ENCODE measurements around the gene CYP46A1.

The CYP46A1 gene

GRCh38 chr14:99685596-99685995, 1.5 kb downstream of the CYP46A1 start:
- Mint-ChIP-seq H3K27ac (no peak overlapping the region), H3K9me3 (no peaks in the 10 kb centered on the region)

DNA sequence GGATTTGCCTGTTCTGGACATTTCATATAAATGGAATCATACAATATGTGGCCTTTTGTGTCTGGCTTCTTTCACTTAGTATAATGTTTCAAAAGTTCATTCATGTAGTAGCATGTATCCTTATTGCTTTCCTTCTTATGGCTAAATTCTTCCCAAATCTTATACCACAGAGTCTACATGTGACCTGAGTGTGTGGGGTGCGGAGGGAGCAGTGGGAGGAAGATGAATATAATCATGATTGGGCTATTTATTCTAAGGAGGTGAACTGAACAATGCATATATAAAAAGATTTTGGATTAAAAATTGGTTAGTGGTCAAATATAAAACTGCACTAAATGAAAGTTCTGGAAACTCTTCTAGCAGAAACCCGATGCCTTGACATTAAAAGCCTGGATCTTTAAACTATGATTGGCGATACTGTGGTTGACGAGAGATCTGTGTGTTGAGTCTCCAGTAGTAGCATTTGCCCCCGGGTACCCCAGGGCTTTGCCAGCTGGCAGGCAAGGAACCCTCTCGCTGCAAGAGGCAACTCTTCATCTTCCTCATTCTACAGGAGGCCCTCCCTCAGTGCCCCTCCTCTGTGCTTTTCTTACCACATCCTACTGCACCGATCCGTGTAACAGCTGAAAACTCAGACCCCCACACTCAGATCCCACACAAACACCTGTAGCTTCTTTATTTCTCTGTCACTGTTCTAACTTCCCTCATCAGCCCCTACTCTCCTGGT, 2.6 kb downstream of the CYP46A1 start:
- no peak overlapping the region for H3K4me3 Mint-ChIP-seq
- H3K4me1 Mint-ChIP-seq (ENCODE audit: low read depth) = peaks cover 16% of the 10 kb centered on the region
- DNase-seq = no peak
- no peak overlapping the region for H3K27ac Mint-ChIP-seq
- H3K9me3 Mint-ChIP-seq = no peaks in the 10 kb centered on the region
- H3K27me3 Mint-ChIP-seq = peaks cover 52% of the 10 kb centered on the region
- H3K36me3 Mint-ChIP-seq (ENCODE audit: low read depth) = peaks cover 3% of the 10 kb centered on the region

More at GRCh38 chr14:99685596-99685995, 1.5 kb downstream of the CYP46A1 start:
- DNase-seq = no peak
- Mint-ChIP-seq H3K4me1 (ENCODE audit: low read depth) (peaks cover 16% of the 10 kb centered on the region), H3K27me3 (peaks cover 44% of the 10 kb centered on the region), H3K36me3 (ENCODE audit: low read depth) (peaks cover 3% of the 10 kb centered on the region), H3K4me3 (no peak overlapping the region)

DNA sequence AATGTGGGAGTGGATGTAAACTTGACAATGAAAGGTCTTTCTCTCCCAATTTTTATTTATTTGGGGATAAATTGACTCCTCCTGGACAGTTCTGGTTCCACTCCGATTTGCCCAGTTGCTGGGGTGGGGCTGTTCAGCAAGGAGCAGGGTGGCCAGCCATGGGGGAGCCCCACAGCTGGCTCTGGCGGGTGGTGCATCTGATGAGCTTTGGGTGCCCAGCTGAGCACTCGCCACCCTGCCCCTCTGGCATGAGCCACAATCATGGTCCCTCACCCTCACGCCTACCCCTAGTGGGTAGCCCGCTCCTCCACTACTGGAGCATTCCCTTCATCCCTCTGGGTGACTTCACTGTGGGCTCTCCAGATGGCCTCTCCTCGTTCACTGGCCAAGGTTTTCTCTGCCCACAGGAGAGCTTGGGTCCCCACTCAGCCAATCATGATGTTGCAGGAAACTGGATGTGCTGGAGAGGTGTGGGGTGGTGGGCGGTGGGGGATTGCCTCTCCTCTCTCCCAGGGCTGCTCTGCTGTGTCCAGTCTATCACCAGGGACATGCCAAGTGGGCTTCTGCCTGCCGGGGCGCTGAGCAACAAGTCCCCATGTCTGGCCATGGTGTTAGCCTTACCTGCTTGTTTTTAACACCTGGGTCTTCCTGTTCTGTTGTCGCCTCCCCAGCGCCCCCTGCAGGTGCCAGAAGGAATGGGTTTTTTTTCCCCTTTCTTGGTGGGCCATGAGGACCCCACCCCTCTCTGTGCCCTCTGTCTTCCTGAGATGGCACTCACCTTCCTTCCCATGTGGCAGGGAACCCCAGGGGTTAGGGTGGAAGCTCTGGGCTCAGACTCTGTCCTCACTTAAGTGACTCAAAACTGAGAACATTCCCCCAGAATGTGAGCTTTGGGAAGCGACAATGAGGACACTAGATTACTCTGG, 3.4 kb downstream of the CYP46A1 start:
- no peak overlapping the region for H3K4me3 Mint-ChIP-seq
- no peak overlapping the region for H3K27ac Mint-ChIP-seq
- peaks cover 15% of the 10 kb centered on the region for H3K4me1 Mint-ChIP-seq (ENCODE audit: low read depth)
- peaks cover 55% of the 10 kb centered on the region for H3K27me3 Mint-ChIP-seq
- peaks cover 3% of the 10 kb centered on the region for H3K36me3 Mint-ChIP-seq (ENCODE audit: low read depth)
- DNase-seq = peak; percentile 50
- no peaks in the 10 kb centered on the region for H3K9me3 Mint-ChIP-seq

DNA sequence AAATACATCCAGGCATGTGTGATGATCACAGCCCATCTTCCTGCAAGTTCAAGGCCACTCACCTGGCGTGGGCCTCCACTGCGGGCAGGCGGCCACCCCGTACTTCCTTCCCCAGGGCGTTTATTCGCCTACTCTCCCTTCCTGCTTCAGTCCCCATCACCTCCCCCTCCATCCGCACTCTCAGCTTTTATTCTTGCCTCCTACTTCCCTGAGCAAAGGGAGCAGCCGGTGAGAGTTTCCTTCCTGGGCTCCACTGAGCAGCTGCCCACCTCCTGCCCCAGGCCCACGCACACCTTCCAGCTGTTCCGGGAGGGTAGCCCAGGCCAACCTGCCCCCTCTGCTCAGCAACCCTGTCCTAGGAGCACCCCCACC, 4.1 kb downstream of the CYP46A1 start:
- H3K9me3 Mint-ChIP-seq = no peaks in the 10 kb centered on the region
- no peak overlapping the region for H3K27ac Mint-ChIP-seq
- peaks cover 13% of the 10 kb centered on the region for H3K4me1 Mint-ChIP-seq (ENCODE audit: low read depth)
- no peak overlapping the region for H3K4me3 Mint-ChIP-seq
- no peak for DNase-seq
- peaks cover 53% of the 10 kb centered on the region for H3K27me3 Mint-ChIP-seq
- peaks cover 3% of the 10 kb centered on the region for H3K36me3 Mint-ChIP-seq (ENCODE audit: low read depth)

GRCh38 chr14:99688629-99689028, 4.5 kb downstream of the CYP46A1 start:
- no peak for DNase-seq
- Mint-ChIP-seq H3K4me3 (no peak overlapping the region), H3K4me1 (ENCODE audit: low read depth) (peaks cover 13% of the 10 kb centered on the region), H3K27ac (no peak overlapping the region), H3K36me3 (ENCODE audit: low read depth) (peaks cover 2% of the 10 kb centered on the region), H3K9me3 (no peaks in the 10 kb centered on the region), H3K27me3 (peaks cover 53% of the 10 kb centered on the region)

- Mint-ChIP-seq H3K4me3 (no peak overlapping the region), H3K27me3 (peaks cover 53% of the 10 kb centered on the region), H3K9me3 (no peaks in the 10 kb centered on the region), H3K36me3 (ENCODE audit: low read depth) (no peaks in the 10 kb centered on the region), H3K4me1 (ENCODE audit: low read depth) (peaks cover 13% of the 10 kb centered on the region), H3K27ac (no peak overlapping the region)
- no peak for DNase-seq
Observed at GRCh38 chr14:99689266-99690236, 5.5 kb downstream of the CYP46A1 start.

GRCh38 chr14:99690636-99691035, 6.5 kb downstream of the CYP46A1 start:
- DNase-seq = no peak
- H3K27me3 Mint-ChIP-seq = peaks cover 49% of the 10 kb centered on the region
- H3K36me3 Mint-ChIP-seq (ENCODE audit: low read depth) = no peaks in the 10 kb centered on the region
- H3K9me3 Mint-ChIP-seq = no peaks in the 10 kb centered on the region
- no peak overlapping the region for H3K4me3 Mint-ChIP-seq
- H3K27ac Mint-ChIP-seq = no peak overlapping the region
- peaks cover 11% of the 10 kb centered on the region for H3K4me1 Mint-ChIP-seq (ENCODE audit: low read depth)

GRCh38 chr14:99691111-99691885, 7.2 kb downstream of the CYP46A1 start:
- Mint-ChIP-seq H3K4me1 (ENCODE audit: low read depth) (peaks cover 11% of the 10 kb centered on the region), H3K27me3 (peaks cover 44% of the 10 kb centered on the region), H3K36me3 (ENCODE audit: low read depth) (no peaks in the 10 kb centered on the region), H3K27ac (no peak overlapping the region), H3K4me3 (no peak overlapping the region), H3K9me3 (no peaks in the 10 kb centered on the region)
- DNase-seq = no peak

GRCh38 chr14:99693918-99694317, 9.8 kb downstream of the CYP46A1 start:
- DNase-seq = no peak
- Mint-ChIP-seq H3K4me1 (ENCODE audit: low read depth) (peaks cover under 1% of the 10 kb centered on the region), H3K4me3 (no peak overlapping the region), H3K27me3 (peaks cover 32% of the 10 kb centered on the region), H3K9me3 (no peaks in the 10 kb centered on the region), H3K36me3 (ENCODE audit: low read depth) (no peaks in the 10 kb centered on the region), H3K27ac (no peak overlapping the region)

GRCh38 chr14:99696929-99697328, 12.8 kb downstream of the CYP46A1 start:
- Mint-ChIP-seq H3K9me3 (peaks cover under 1% of the 10 kb centered on the region), H3K27ac (no peak overlapping the region), H3K4me1 (ENCODE audit: low read depth) (no peaks in the 10 kb centered on the region), H3K36me3 (ENCODE audit: low read depth) (no peaks in the 10 kb centered on the region), H3K4me3 (no peak overlapping the region), H3K27me3 (peaks cover 5% of the 10 kb centered on the region)
- DNase-seq = no peak

DNA sequence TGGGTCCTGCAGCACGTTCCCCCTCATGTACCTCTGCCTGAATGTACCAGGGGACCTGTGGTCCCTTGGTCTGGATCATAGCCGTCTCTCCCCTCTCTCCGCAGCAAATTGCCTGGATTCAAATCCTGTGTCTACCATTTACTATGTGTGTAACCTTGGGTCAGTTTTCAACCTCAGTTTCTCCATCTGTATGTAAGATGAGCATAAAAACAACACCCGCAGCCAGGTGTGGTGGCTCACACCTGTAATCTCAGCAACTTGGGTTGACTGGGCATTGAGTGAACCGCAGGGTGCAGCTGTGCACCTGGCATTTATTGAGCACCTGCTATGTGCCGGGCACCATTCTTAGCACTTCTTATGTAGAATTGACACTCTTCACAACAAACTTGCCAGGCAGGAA, 14.1 kb downstream of the CYP46A1 start:
- Mint-ChIP-seq H3K4me1 (ENCODE audit: low read depth) (no peaks in the 10 kb centered on the region), H3K27ac (no peak overlapping the region)

DNA sequence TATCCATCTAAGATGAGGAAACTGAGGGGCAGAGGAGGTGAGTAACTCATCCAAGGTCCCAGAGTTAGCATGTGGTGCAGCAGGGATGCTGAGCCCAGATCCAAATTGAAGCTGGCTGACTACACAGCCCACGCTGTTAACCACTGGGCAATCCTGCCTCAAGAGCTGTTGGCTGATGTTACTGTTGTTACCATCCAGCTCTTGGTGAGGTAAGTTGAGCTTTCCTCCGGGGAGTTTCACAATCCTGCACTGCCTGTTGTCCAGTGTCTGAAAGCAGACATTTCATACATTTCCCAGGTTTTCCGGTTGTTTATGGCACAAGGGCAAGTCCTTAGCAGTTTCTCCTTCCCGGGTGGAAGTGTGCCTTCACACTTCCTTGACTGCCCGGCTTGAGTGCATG, 14.5 kb downstream of the CYP46A1 start:
- H3K4me3 Mint-ChIP-seq = no peak overlapping the region
- peaks cover 10% of the 10 kb centered on the region for H3K27me3 Mint-ChIP-seq
- peaks cover 13% of the 10 kb centered on the region for H3K9me3 Mint-ChIP-seq
- no peaks in the 10 kb centered on the region for H3K36me3 Mint-ChIP-seq (ENCODE audit: low read depth)
- H3K4me1 Mint-ChIP-seq (ENCODE audit: low read depth) = no peaks in the 10 kb centered on the region
- DNase-seq = no peak
- H3K27ac Mint-ChIP-seq = no peak overlapping the region

More for the DNA sequence above, 14.1 kb downstream of the CYP46A1 start:
- no peak overlapping the region for H3K4me3 Mint-ChIP-seq
- peaks cover 6% of the 10 kb centered on the region for H3K27me3 Mint-ChIP-seq
- no peaks in the 10 kb centered on the region for H3K36me3 Mint-ChIP-seq (ENCODE audit: low read depth)
- peaks cover 9% of the 10 kb centered on the region for H3K9me3 Mint-ChIP-seq
- DNase-seq = no peak

DNA sequence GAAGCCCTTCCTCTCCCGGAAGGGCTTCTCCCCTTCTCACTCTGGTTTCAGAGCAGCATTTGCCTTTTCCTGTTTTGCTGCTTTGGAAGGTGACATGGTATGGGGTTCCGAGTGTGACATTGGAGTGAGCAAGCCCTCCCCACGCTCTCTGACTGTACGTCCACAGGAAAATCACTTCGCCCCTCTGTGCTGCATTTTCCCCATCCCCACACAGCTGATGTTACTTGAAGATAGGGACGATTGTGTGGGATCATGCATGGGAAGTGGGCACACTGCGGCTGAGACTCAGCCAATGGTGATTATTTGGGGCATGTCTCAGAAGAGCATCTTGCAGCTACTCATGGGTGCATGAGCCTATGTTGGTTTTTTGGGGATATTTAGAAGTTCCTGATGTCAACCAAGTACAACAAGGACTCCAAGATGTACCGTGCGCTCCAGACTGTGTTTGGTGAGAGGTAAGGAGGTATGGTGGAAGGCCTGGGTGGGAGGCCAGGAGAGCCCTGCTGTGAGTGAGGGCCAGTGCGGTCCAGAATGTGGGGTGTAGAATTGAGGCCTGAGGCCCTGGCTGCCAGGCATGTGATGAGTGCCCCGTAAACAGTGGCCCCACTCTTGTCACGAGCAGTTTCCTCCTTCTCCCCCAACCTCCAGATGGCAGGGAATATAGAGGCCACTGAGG, 15.1 kb downstream of the CYP46A1 start:
- Mint-ChIP-seq H3K9me3 (peaks cover 18% of the 10 kb centered on the region), H3K4me1 (ENCODE audit: low read depth) (no peaks in the 10 kb centered on the region), H3K4me3 (no peak overlapping the region), H3K36me3 (ENCODE audit: low read depth) (no peaks in the 10 kb centered on the region), H3K27me3 (peaks cover 10% of the 10 kb centered on the region), H3K27ac (no peak overlapping the region)
- DNase-seq = no peak

Measured in activated T-cell treated with anti-CD3 and anti-CD28 coated beads, Interleukin-2, amount 50 U/mL, for 24 hours (primary cell).